GM08714 (cell line): ENCODE data around the gene PRDM5.

Experiments
- H3K4me3 ChIP-seq: fragments of 200-500 bp; sonication (Bioruptor generic); 2 replicates; pipeline ENCODE4 v1.5.1; 2014; ENCODE audit warnings: mild to moderate bottlenecking, low read length, inconsistent platforms
- ZNF274 ChIP-seq: IDR thresholded peaks from 2 replicates; pipeline ENCODE4 v1.6.1; 2012; ENCODE audit warnings: mild to moderate bottlenecking, low read depth, low read length

The PRDM5 gene

GRCh38 chr4:120801137-120801758, 121.3 kb downstream of the PRDM5 start:
- no peak overlapping the region for H3K4me3 ChIP-seq
- no peak for TF ChIP-seq ZNF274

GRCh38 chr4:120798570-120798969, 124.0 kb downstream of the PRDM5 start:
- no peak for TF ChIP-seq ZNF274

DNA sequence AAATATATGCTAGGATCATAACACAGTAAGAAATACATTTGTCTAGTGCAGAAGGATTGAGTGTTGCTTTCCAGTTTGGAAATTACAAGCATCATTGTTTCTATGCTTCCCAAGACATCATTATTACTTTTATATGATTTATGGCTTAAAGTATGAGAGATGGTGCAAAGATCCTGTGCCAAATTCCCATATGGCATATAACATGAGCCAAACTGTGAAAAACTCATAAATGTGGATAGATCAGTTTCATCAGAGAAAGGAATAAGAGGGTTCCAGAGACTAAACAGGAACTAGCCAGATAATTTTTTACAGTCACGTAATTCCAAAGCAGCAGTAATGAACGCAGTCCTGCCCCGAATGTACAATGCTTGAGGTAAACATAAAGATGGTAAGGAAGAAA, 126.3 kb downstream of the PRDM5 start:
- TF ChIP-seq ZNF274 = no peak
- no peak overlapping the region for H3K4me3 ChIP-seq

More at GRCh38 chr4:120798570-120798969, 124.0 kb downstream of the PRDM5 start:
- no peak overlapping the region for H3K4me3 ChIP-seq

DNA sequence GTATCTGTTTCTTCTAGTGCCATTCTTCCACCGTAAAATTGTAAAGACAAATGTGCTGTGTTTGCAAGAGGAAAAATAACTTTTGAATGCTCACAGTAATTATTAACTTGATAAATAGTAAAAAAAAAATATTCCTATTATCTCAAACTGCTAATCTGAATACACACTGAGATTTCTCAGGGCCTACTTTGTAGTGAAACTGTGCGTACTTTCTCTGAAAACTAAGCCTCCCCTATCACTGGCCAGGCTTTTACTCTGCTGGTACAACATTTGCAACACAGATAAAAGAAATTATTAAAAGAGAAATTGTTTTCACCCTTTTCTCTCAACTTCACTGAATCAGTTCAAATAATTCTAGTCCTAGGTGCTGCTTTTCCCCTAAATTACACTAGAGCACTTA, 137.3 kb downstream of the PRDM5 start:
- no peak for TF ChIP-seq ZNF274
- no peak overlapping the region for H3K4me3 ChIP-seq

DNA sequence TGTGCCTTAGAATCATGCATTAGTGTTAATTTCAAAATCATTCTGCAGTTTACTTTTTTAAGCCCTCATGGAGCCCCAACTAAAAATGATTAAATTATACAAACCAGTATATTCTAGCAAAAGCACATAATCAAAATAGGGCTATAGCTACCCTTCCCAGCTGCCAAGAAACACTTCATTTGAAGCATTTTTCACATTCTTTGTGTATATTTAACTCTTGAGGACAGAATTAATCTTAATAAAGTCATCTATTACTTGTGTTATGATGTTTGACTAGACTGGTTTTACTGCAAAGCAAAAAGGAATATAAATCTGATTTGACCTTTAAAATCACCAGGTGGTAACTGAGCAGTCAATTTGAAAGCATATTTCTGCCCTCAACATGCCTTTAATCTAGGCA, 145.1 kb downstream of the PRDM5 start:
- TF ChIP-seq ZNF274 = no peak
- H3K4me3 ChIP-seq = no peak overlapping the region

DNA sequence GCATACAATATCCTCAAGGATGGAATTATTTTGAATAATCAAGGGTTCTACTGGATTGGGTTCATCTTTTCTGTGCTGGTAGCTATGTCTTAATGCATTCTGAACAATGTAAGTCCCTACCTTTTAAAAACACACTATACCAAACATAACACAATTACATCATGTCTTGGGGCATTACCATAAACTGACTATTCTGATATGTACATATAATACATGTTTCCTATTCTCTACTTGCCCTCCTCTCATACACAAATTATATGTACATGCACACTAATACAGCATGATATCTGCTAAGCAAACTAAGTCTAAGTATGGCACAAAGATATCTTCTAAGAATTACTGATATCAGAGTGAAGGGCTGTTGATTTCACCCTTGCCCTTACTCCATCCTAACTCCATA, 147.1 kb downstream of the PRDM5 start:
- H3K4me3 ChIP-seq = no peak overlapping the region
- TF ChIP-seq ZNF274 = no peak

- no peak overlapping the region for H3K4me3 ChIP-seq
- no peak for TF ChIP-seq ZNF274
Measured at GRCh38 chr4:120773641-120774040, 148.9 kb downstream of the PRDM5 start.

GRCh38 chr4:120771907-120772306, 150.6 kb downstream of the PRDM5 start:
- TF ChIP-seq ZNF274 = no peak
- H3K4me3 ChIP-seq = no peak overlapping the region

DNA sequence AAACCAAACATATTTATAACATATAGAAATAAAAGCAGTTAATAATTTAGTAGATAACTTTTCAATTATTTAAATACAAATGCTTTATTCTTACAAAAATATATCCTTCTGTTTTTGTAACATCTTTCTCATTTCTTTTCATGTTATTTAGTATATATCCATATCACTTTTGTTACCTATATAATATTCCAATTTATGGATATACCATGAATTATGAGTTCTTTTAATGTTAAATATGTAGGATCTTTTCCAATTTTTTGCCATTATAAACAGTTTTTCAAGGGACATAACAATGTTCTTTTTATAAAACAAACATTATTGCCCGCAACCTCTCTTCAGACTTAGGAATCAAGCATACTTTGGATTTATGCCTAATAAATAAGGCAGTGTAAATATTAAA, 151.6 kb downstream of the PRDM5 start:
- TF ChIP-seq ZNF274 = no peak
- H3K4me3 ChIP-seq = no peak overlapping the region

GRCh38 chr4:120769227-120769626, 153.3 kb downstream of the PRDM5 start:
- no peak overlapping the region for H3K4me3 ChIP-seq
- TF ChIP-seq ZNF274 = no peak

DNA sequence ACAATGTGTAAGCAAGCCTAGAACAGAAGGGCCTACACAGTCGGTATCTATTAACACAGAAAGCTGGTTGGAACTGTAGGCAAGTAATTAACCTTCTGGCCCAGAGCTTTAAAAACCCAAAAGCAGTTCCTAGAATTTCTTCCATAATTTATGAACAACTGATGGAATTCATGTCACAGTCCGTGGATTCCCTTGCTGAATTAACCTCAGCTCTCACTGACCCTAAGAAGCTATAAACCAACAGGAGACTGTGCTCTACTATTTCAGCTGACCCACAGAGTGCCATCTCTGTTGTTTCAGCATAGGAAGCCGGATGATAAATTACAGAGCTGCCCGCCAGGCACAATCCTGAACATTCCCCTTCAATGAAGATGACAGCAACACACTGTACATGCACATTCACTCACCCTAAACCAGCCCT, 157.3 kb downstream of the PRDM5 start:
- no peak overlapping the region for H3K4me3 ChIP-seq
- TF ChIP-seq ZNF274 = no peak

DNA sequence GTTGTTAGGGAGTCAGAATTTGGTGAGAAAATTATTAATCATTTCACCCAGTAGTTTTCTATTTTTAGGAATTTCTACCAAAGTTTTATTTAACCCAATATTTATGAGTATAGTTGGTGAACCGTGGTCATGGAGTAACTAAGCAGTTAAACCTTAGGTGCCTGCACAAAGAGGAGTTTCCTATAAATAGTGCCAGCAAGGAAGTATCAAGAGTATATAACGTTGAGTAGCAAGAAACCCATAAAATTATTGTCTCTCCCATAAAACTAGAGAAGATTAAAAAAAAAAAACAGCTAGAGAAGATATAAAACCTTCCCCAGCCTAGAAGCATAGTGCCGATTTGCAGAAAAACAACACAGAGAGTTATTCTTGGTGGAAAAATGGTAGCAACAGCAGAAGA, 158.9 kb downstream of the PRDM5 start:
- H3K4me3 ChIP-seq = no peak overlapping the region
- no peak for TF ChIP-seq ZNF274

DNA sequence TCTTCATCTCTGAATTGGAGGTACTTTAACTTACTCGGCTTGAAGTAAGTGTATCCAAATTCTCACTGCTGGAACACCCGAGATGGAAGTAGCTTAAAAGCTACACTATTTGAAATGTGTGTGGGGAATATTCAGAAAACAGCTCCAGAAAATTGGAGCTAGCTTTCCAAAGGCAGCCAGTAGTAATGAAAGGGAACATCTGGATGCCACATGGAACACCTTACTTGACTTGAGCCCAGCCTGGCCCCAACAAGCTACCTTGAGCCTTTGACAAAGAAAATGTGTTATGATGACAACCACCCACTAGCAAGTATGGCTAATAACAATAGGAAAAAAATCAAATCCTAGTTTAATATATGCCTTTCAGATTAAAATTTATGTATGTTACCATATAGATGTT, 161.5 kb downstream of the PRDM5 start:
- no peak for TF ChIP-seq ZNF274
- H3K4me3 ChIP-seq = no peak overlapping the region

GRCh38 chr4:120760047-120760446, 162.5 kb downstream of the PRDM5 start:
- no peak for TF ChIP-seq ZNF274
- H3K4me3 ChIP-seq = no peak overlapping the region

DNA sequence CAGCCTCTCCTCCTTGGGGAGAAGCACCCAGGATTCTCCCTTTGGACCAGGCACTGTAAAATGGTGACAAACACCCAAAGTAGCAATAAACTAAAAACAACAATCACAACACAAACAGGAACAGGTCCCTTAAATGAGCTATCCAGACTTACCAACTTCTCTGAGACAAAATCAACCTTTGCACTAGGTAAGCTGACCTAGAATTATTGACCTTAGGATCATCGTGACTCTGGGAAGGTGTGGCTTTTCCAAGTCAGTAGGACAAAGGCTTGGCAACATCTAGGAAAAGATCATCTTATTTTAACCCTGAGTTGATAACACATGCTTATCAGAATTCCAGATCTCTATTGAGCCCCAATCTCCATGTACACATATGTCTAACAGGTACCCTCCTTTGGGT, 166.7 kb downstream of the PRDM5 start:
- no peak overlapping the region for H3K4me3 ChIP-seq
- no peak for TF ChIP-seq ZNF274

- no peak overlapping the region for H3K4me3 ChIP-seq
- TF ChIP-seq ZNF274 = no peak
Measured at GRCh38 chr4:120754590-120754989, 167.9 kb downstream of the PRDM5 start.
